ENCODE data around the gene FOSL1. TPM values are rescaled to one million over a fixed set of nuclear protein-coding genes. Genes with fewer than 3 reads are reported as not detected.
A peak's percentile ranks its signal among the peaks of the same experiment; 100 is the strongest.

FOSL1 gene
- total and polyA plus RNA-seq, 2 experiments from 2014 or later, result 14.6 to 17.1 TPM

- DNase-seq (ENCODE audit: low spot score), result peak; percentile 72
Measured at GRCh38 chr11:65903068-65903481, 2.9 kb upstream of the FOSL1 start.

GRCh38 chr11:65900899-65901180 is 652 bp upstream of the FOSL1 start:
- Histone ChIP-seq H3K27ac (ENCODE audit: low read depth) (no peak overlapping the region), H3K4me1 (ENCODE audit: insufficient read depth) (peaks cover 8% of the 10 kb centered on the region), H3K27me3 (ENCODE audit: insufficient read depth) (peaks cover 60% of the 10 kb centered on the region), H2AFZ (no peak overlapping the region), H3K9me2 (ENCODE audit: insufficient read depth) (no peaks in the 10 kb centered on the region), H4K20me1 (replicated peaks; ENCODE audit: insufficient read depth) (no peaks in the 10 kb centered on the region), H3F3A (replicated peaks; ENCODE audit: low read depth) (peaks cover 16% of the 10 kb centered on the region), H3K4me3 (peak overlapping the region; percentile 74; the same call in 1 of the 2 replicates), H3K4me2 (peak overlapping the region; percentile 78), H3K79me2 (replicated peaks; ENCODE audit: insufficient read depth) (no peaks in the 10 kb centered on the region), H3K36me3 (ENCODE audit: insufficient read depth) (no peaks in the 10 kb centered on the region)
- Mint-ChIP-seq H3K27me3 (ENCODE audit: insufficient read depth, low read depth, poor library complexity) (peaks cover 57% of the 10 kb centered on the region), H3K4me3 (peak overlapping the region; percentile 58), H3K36me3 (ENCODE audit: low read depth) (no peaks in the 10 kb centered on the region), H3K27ac (no peak overlapping the region), H3K9me3 (peaks cover 2% of the 10 kb centered on the region; the same call in 1 of the 3 replicates), H3K4me1 (peaks cover 7% of the 10 kb centered on the region; the same call in 2 of the 3 replicates)
- DNase-seq (ENCODE audit: low spot score) (no peak), ATAC-seq (no peak)
- TF ChIP-seq POLR2AphosphoS5 (IDR thresholded peaks at IDR 0.05; ENCODE audit: low read depth) (no peak), EZH2 (IDR thresholded peaks at IDR 0.05; ENCODE audit: low read depth, unreplicated experiment) (no peak), ZNF462 (CRISPR knock-in tag; IDR thresholded peaks at IDR 0.05) (no peak), STAT1 (IDR thresholded peaks at IDR 0.05; ENCODE audit: unreplicated experiment) (no peak), CREB1 (CRISPR knock-in tag; IDR thresholded peaks at IDR 0.05; ENCODE audit: low read depth) (no peak), ZNF114 (CRISPR knock-in tag; IDR thresholded peaks at IDR 0.05) (no peak), EZH2phosphoT487 (IDR thresholded peaks at IDR 0.05; ENCODE audit: unreplicated experiment) (no peak)

More at GRCh38 chr11:65903068-65903481, 2.9 kb upstream of the FOSL1 start:
- peaks cover 61% of the 10 kb centered on the region for H3K27me3 ChIP-seq (ENCODE audit: insufficient read depth)
- H3K27ac ChIP-seq (ENCODE audit: low read depth), result no peak overlapping the region
- H3K9me2 ChIP-seq (ENCODE audit: insufficient read depth), result no peaks in the 10 kb centered on the region
- peak overlapping the region; percentile 40; the same call in 1 of the 2 replicates for H3K4me2 ChIP-seq
- no peak overlapping the region for H2AFZ ChIP-seq
- TF ChIP-seq REST (IDR thresholded peaks at IDR 0.05; ENCODE audit: unreplicated experiment), result no peak
- no peak overlapping the region for H3K4me3 Mint-ChIP-seq
- no peak overlapping the region for H3K27ac Mint-ChIP-seq
- ATAC-seq, result peak; percentile 10
- peaks cover 2% of the 10 kb centered on the region; the same call in 1 of the 3 replicates for H3K9me3 Mint-ChIP-seq
- peaks cover 16% of the 10 kb centered on the region for H3F3A ChIP-seq (replicated peaks; ENCODE audit: low read depth)
- H3K27me3 Mint-ChIP-seq (ENCODE audit: insufficient read depth, low read depth, poor library complexity), result peaks cover 47% of the 10 kb centered on the region
- peaks cover 8% of the 10 kb centered on the region for H3K4me1 ChIP-seq (ENCODE audit: insufficient read depth)
- H4K20me1 ChIP-seq (replicated peaks; ENCODE audit: insufficient read depth), result no peaks in the 10 kb centered on the region
- no peaks in the 10 kb centered on the region for H3K36me3 ChIP-seq (ENCODE audit: insufficient read depth)
- H3K36me3 Mint-ChIP-seq (ENCODE audit: low read depth), result no peaks in the 10 kb centered on the region
- H3K4me3 ChIP-seq, result no peak overlapping the region
- H3K79me2 ChIP-seq (replicated peaks; ENCODE audit: insufficient read depth), result no peaks in the 10 kb centered on the region
- peaks cover 7% of the 10 kb centered on the region; the same call in 2 of the 3 replicates for H3K4me1 Mint-ChIP-seq

Data from GM23338 (cell line).